Kidney capillary endothelial cell (primary cell): Measurements from ENCODE around the gene NOP56.
"Not testable (repeated sequence)": the region's sequence is repeated elsewhere in the genome, so short reads cannot be mapped to it uniquely, and the experiment has no call there.

ENCODE experiments used
- DNase-seq: peaks from one replicate; pipeline ENCODE4 v3.0.0-alpha.2; 2018; ENCODE audit warnings: low spot score

Gene NOP56

GRCh38 chr20:2688041-2688591, 35.7 kb downstream of the NOP56 start:
- peak; percentile 60 for DNase-seq

GRCh38 chr20:2690213-2690612, 37.8 kb downstream of the NOP56 start:
- no peak for DNase-seq

- no peak for DNase-seq
These were observed 38.3 kb downstream of the NOP56 start for GRCh38 chr20:2690718-2691117.

- DNase-seq, result no peak
These were observed 38.7 kb downstream of the NOP56 start for GRCh38 chr20:2691127-2691526.

- no peak for DNase-seq
These were observed 39.2 kb downstream of the NOP56 start for GRCh38 chr20:2691663-2692035.

GRCh38 chr20:2692036-2692885, 39.8 kb downstream of the NOP56 start, which contains the start of gene EBF4:
Gene EBF4, plus strand, starts transcription at chr20:2692780. Its CDS starts 866 bp downstream, at chr20:2693646.
- DNase-seq, result no peak

GRCh38 chr20:2692886-2693285, 40.5 kb downstream of the NOP56 start:
- no peak for DNase-seq

GRCh38 chr20:2693286-2694007, 41.0 kb downstream of the NOP56 start:
- DNase-seq, result no peak

GRCh38 chr20:2694008-2694471, 41.6 kb downstream of the NOP56 start:
- no peak for DNase-seq

GRCh38 chr20:2694519-2694918, 42.1 kb downstream of the NOP56 start:
- no peak for DNase-seq

GRCh38 chr20:2695206-2695983, 43.0 kb downstream of the NOP56 start:
- DNase-seq, result no peak

GRCh38 chr20:2695984-2696525, 43.6 kb downstream of the NOP56 start:
- not testable (repeated sequence) for DNase-seq

GRCh38 chr20:2696646-2697045, 44.2 kb downstream of the NOP56 start:
- no peak for DNase-seq

- DNase-seq, result no peak
These were observed 45.3 kb downstream of the NOP56 start for GRCh38 chr20:2697768-2698167.

- no peak for DNase-seq
These were observed 45.9 kb downstream of the NOP56 start for GRCh38 chr20:2698186-2698817.

- DNase-seq, result no peak
These were observed 46.5 kb downstream of the NOP56 start for GRCh38 chr20:2698912-2699311.

GRCh38 chr20:2699775-2700413, 47.5 kb downstream of the NOP56 start:
- DNase-seq, result no peak

GRCh38 chr20:2700913-2701620, 48.6 kb downstream of the NOP56 start:
- DNase-seq, result no peak

- no peak for DNase-seq
These were observed 49.2 kb downstream of the NOP56 start for GRCh38 chr20:2701671-2702081.
